ENCODE measurements around the gene TSEN2. TPM values are rescaled to one million over a fixed set of nuclear protein-coding genes. Genes with fewer than 3 reads are reported as not detected.

TSEN2 gene
- total and polyA plus RNA-seq, 2 of the 13 experiments (the other 11 are each of a cell fraction or from before 2014, with no cell fraction given) = 11.0 to 17.3 TPM

- TF ChIP-seq ZNF34 (CRISPR knock-in tag; IDR thresholded peaks at IDR 0.05; ENCODE audit: borderline replicate concordance) (no peak), GPN1 (CRISPR knock-in tag; IDR thresholded peaks at IDR 0.05; ENCODE audit: borderline replicate concordance) (no peak), ZNF703 (CRISPR knock-in tag; IDR thresholded peaks at IDR 0.05; ENCODE audit: borderline replicate concordance) (no peak), ZFY (CRISPR knock-in tag; IDR thresholded peaks at IDR 0.05) (peak; percentile 95), TCF7 (IDR thresholded peaks at IDR 0.05; ENCODE audit: low read depth) (no peak), FOXC1 (CRISPR knock-in tag; IDR thresholded peaks at IDR 0.05; ENCODE audit: borderline replicate concordance) (peak; percentile 90; the same call in 1 of the 2 replicates), ZNF784 (CRISPR knock-in tag; IDR thresholded peaks at IDR 0.05; ENCODE audit: borderline replicate concordance) (no peak), ZNF484 (CRISPR knock-in tag; IDR thresholded peaks at IDR 0.05; ENCODE audit: borderline replicate concordance, low read depth) (no peak), PRDM15 (CRISPR knock-in tag; IDR thresholded peaks at IDR 0.05) (no peak), ZFP62 (CRISPR knock-in tag; IDR thresholded peaks at IDR 0.05) (no peak), ZNF296 (CRISPR knock-in tag; conservative IDR thresholded peaks at IDR 0.05) (0 out of 2 replicates have a peak, but pooled peaks have one; percentile 15), ARID2 (CRISPR knock-in tag; IDR thresholded peaks at IDR 0.05; ENCODE audit: borderline replicate concordance) (no peak), ZNF556 (CRISPR knock-in tag; IDR thresholded peaks at IDR 0.05; ENCODE audit: borderline replicate concordance) (no peak), MAZ (IDR thresholded peaks at IDR 0.05; ENCODE audit: borderline replicate concordance, low read depth, low read length) (no peak), MAZ (CRISPR knock-in tag; IDR thresholded peaks at IDR 0.05; ENCODE audit: low read depth) (peak; percentile 82), IKZF4 (CRISPR knock-in tag; IDR thresholded peaks at IDR 0.05; ENCODE audit: borderline replicate concordance, low read depth, not compliant biosample characterization) (no peak), PBX3 (CRISPR knock-in tag; IDR thresholded peaks at IDR 0.05; ENCODE audit: borderline replicate concordance) (no peak), MED1 (CRISPR knock-in tag; IDR thresholded peaks at IDR 0.05) (0 out of 2 replicates have a peak, but pooled peaks have one; percentile 11), MIXL1 (CRISPR knock-in tag; IDR thresholded peaks at IDR 0.05) (peak; percentile 41; the same call in 1 of the 2 replicates), MAFK (conservative IDR thresholded peaks at IDR 0.05 in 1 of 2, IDR thresholded peaks at IDR 0.05 in 1 of 2; ENCODE audit: low read length in 2 of 2) (no peak), MAFG (CRISPR knock-in tag; IDR thresholded peaks at IDR 0.05) (no peak), TBX3 (IDR thresholded peaks at IDR 0.05; ENCODE audit: borderline replicate concordance) (no peak), NBN (conservative IDR thresholded peaks at IDR 0.05) (no peak), RFX1 (IDR thresholded peaks at IDR 0.05) (peak; percentile 96), ZNF10 (CRISPR knock-in tag; IDR thresholded peaks at IDR 0.05; ENCODE audit: borderline replicate concordance, low read depth) (no peak)
Observed at GRCh38 chr3:12484198-12484982, at the start of gene TSEN2 (continued).
